HFFc6 (cell line): ENCODE results near the gene CEBPA. TPM values are rescaled to one million over a fixed set of nuclear protein-coding genes. Genes with fewer than 3 reads are reported as not detected.
"Not testable (repeated sequence)": the region's sequence is repeated elsewhere in the genome, so short reads cannot be mapped to it uniquely, and the experiment has no call there.

Source experiments
- DNase-seq: peaks from one replicate; pipeline ENCODE4 v3.0.0-alpha.2; 2018
- H3K27ac Mint-ChIP-seq: 2 replicates; pipeline ENCODE4 v1.8.0; 2020; ENCODE audit warnings: mild to moderate bottlenecking, mixed read lengths
- H3K27me3 Mint-ChIP-seq: 2 replicates; pipeline ENCODE4 v1.8.0; 2021; ENCODE audit warnings: mild to moderate bottlenecking, moderate library complexity, mixed read lengths; ENCODE audit not compliant: insufficient read depth
- H3K36me3 Mint-ChIP-seq: 2 replicates; pipeline ENCODE4 v1.8.0; 2021; ENCODE audit warnings: low read depth, mixed read lengths
- H3K4me1 Mint-ChIP-seq: 2 replicates; pipeline ENCODE4 v1.8.0; 2020; ENCODE audit warnings: low read depth, mixed read lengths
- H3K4me3 Mint-ChIP-seq: 2 replicates; pipeline ENCODE4 v1.8.0; 2020; ENCODE audit warnings: mild to moderate bottlenecking, moderate library complexity, mixed read lengths
- H3K9me3 Mint-ChIP-seq: 2 replicates; pipeline ENCODE4 v1.8.0; 2020; ENCODE audit warnings: mild to moderate bottlenecking, mixed read lengths
- CTCF ChIP-seq: fragments of 200-600 bp; sonication (generic); IDR thresholded peaks from 2 replicates; pipeline ENCODE4 v1.5.0; 2021; ENCODE audit warnings: antibody characterized with exemption, mild to moderate bottlenecking
- total RNA-seq, 6 experiments: library from RNA; stranded (reverse); fragmentation: NEBNext Ultra II Directional; extraction: Animal tissue kit (Norgen Biotek cat#: 25700); gene quantifications; 2 replicates in 1 of 6; 3 replicates in 5 of 6; pipeline ENCODE4 v1.2.3, GENCODE V29; 2021

The CEBPA gene
- total RNA-seq, 6 experiments from 2014 or later: 0.12 to 0.24 (median 0.14) TPM; not detected in 1

DNA sequence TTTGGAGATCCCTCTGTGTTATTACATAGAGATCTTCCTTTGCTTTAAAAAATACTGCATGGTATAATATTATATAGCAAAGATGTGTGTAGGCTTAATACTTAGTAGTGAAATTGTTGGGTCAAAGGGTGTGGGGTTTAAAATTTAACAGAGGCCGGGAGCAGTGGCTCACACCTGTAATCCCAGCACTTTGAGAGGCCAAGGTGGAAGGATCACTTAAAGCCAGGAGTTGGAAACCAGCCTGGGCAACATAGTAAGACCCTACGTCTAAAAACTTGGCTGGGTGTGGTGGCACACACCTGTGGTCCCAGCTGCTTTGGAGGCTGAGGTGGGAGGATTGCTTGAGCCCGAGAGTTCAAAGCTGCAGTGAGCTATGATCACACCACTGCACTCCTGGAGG, 22.3 kb upstream of the CEBPA start:
- Mint-ChIP-seq H3K9me3 (no peaks in the 10 kb centered on the region; the same call in 1 of the 2 replicates), H3K4me3 (no peak overlapping the region), H3K27ac (no peak overlapping the region), H3K4me1 (no peaks in the 10 kb centered on the region), H3K27me3 (peaks cover 26% of the 10 kb centered on the region), H3K36me3 (no peaks in the 10 kb centered on the region)
- TF ChIP-seq CTCF: no peak
- DNase-seq: no peak

- no peak for DNase-seq
- Mint-ChIP-seq H3K27ac (no peak overlapping the region), H3K4me1 (no peaks in the 10 kb centered on the region), H3K36me3 (no peaks in the 10 kb centered on the region), H3K4me3 (no peak overlapping the region), H3K9me3 (no peaks in the 10 kb centered on the region; the same call in 1 of the 2 replicates), H3K27me3 (peaks cover 21% of the 10 kb centered on the region)
- no peak for TF ChIP-seq CTCF
These were observed 20.9 kb upstream of the CEBPA start for GRCh38 chr19:33323093-33323820.

GRCh38 chr19:33320636-33321035, 18.3 kb upstream of the CEBPA start:
- H3K27ac Mint-ChIP-seq: no peak overlapping the region
- DNase-seq: no peak
- H3K4me3 Mint-ChIP-seq: no peak overlapping the region
- TF ChIP-seq CTCF: no peak
- no peaks in the 10 kb centered on the region; the same call in 1 of the 2 replicates for H3K9me3 Mint-ChIP-seq
- peaks cover 24% of the 10 kb centered on the region for H3K27me3 Mint-ChIP-seq
- no peaks in the 10 kb centered on the region for H3K36me3 Mint-ChIP-seq
- peaks cover 5% of the 10 kb centered on the region; the same call in 1 of the 2 replicates for H3K4me1 Mint-ChIP-seq

DNA sequence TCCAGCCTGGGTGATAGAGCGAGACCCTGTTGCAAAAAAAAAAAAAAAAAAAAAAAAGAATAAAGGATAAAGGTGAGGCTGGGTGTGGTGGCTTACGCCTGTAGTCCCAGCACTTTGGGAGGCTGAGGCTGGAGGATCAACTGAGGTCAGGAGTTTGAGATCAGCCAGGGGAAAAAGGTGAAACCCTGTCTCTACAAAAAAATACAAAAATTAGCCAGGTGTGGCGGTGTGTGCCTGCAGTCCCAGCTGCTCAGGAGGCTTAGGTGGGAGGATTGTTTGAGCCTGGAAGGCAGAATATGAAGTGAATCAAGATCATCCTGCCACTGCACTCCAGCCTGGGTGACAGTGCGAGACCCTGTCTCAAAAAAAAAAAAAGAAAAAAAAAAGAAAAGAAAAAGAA, 15.7 kb upstream of the CEBPA start:
- H3K4me1 Mint-ChIP-seq, H3K27ac Mint-ChIP-seq, H3K36me3 Mint-ChIP-seq, H3K9me3 Mint-ChIP-seq, H3K4me3 Mint-ChIP-seq, DNase-seq: not testable (repeated sequence)
- H3K27me3 Mint-ChIP-seq: peaks cover 21% of the 10 kb centered on the region

DNA sequence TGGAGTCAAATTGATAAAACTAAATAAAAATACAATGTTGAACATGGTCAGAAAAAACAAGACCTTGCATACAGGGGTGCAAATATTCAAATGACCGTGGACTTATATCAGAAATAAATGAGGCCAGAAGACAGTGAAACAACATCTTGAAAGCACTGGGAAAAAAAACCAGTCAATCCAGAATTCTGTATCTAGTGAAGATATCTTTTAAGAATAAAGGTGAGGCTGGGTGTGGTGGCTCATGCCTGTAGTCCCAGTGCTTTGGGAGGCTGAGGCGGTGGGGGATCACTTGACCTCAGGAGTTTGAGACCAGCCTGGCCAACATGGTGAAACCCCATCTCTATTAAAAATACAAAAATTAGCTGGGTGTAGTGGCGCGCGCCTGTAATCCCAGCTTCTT, 15.2 kb upstream of the CEBPA start:
- Mint-ChIP-seq H3K9me3 (no peaks in the 10 kb centered on the region; the same call in 1 of the 2 replicates), H3K4me3 (no peak overlapping the region), H3K27me3 (peaks cover 22% of the 10 kb centered on the region), H3K36me3 (no peaks in the 10 kb centered on the region), H3K4me1 (peaks cover 5% of the 10 kb centered on the region; the same call in 1 of the 2 replicates), H3K27ac (no peak overlapping the region)
- no peak for TF ChIP-seq CTCF
- no peak for DNase-seq

- Mint-ChIP-seq H3K27ac (no peak overlapping the region), H3K27me3 (peaks cover 22% of the 10 kb centered on the region), H3K4me3 (no peak overlapping the region), H3K36me3 (no peaks in the 10 kb centered on the region), H3K4me1 (peaks cover 5% of the 10 kb centered on the region; the same call in 1 of the 2 replicates), H3K9me3 (no peaks in the 10 kb centered on the region; the same call in 1 of the 2 replicates)
- no peak for DNase-seq
- no peak for TF ChIP-seq CTCF
These were observed 14.4 kb upstream of the CEBPA start for GRCh38 chr19:33316541-33317264.

DNA sequence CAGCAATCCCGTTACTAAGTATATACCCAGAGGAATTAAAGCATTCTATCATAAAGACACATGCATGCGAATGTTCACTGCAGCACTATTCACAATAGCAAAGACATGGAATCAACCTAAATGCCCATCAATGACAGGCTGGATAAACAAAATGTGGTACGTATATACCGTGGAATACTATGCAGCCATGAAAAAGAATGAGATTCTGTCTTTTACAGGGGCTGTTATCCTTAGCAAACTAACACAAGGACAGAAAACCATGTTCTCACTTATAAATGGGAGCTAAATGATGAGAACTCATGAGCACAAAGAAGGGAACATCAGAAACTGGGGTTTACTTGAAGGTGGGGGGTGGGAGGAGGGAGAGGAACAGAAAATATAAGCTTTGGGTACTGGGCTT, 10.5 kb upstream of the CEBPA start:
- H3K36me3 Mint-ChIP-seq, H3K9me3 Mint-ChIP-seq, H3K4me1 Mint-ChIP-seq, H3K4me3 Mint-ChIP-seq, DNase-seq, H3K27ac Mint-ChIP-seq: not testable (repeated sequence)
- peaks cover 22% of the 10 kb centered on the region for H3K27me3 Mint-ChIP-seq
